Activated naive CD8-positive, alpha-beta T cell treated with anti-CD3 and anti-CD28 coated beads, Interleukin-2, amount 50 U/mL, for 24 hours (primary cell): ENCODE data around the gene DOLPP1.
A peak's percentile ranks its signal among the peaks of the same experiment; 100 is the strongest.

Source experiments
- ATAC-seq: fragments of 150-1000 bp; cut with Tn5 transposase; one replicate; pipeline ENCODE4 v1.10.0; 2021
- DNase-seq: peaks from one replicate; pipeline ENCODE4 v3.0.0; 2021
- H3K27ac Mint-ChIP-seq: one replicate; pipeline ENCODE4 v1.8.0; 2021; ENCODE audit warnings: mild to moderate bottlenecking, mixed read lengths
- H3K27me3 Mint-ChIP-seq: one replicate; pipeline ENCODE4 v1.8.0; 2021; ENCODE audit warnings: mixed read lengths
- H3K36me3 Mint-ChIP-seq: one replicate; pipeline ENCODE4 v1.8.0; 2021; ENCODE audit warnings: low read depth, mixed read lengths
- H3K4me1 Mint-ChIP-seq: one replicate; pipeline ENCODE4 v1.8.0; 2021; ENCODE audit warnings: mixed read lengths
- H3K4me3 Mint-ChIP-seq: one replicate; pipeline ENCODE4 v1.8.0; 2021; ENCODE audit warnings: mild to moderate bottlenecking, moderate library complexity, mixed read lengths
- H3K9me3 Mint-ChIP-seq: one replicate; pipeline ENCODE4 v1.8.0; 2021; ENCODE audit warnings: mixed read lengths

DOLPP1 gene

GRCh38 chr9:129095908-129096307 lies 15.0 kb downstream of the DOLPP1 start:
- Mint-ChIP-seq H3K27me3 (no peaks in the 10 kb centered on the region), H3K4me3 (no peak overlapping the region), H3K27ac (no peak overlapping the region), H3K4me1 (no peaks in the 10 kb centered on the region), H3K36me3 (no peaks in the 10 kb centered on the region), H3K9me3 (no peaks in the 10 kb centered on the region)
- ATAC-seq (no peak), DNase-seq (no peak)

- no peaks in the 10 kb centered on the region for H3K27me3 Mint-ChIP-seq
- H3K36me3 Mint-ChIP-seq, result no peaks in the 10 kb centered on the region
- H3K4me1 Mint-ChIP-seq, result no peaks in the 10 kb centered on the region
- ATAC-seq (no peak), DNase-seq (no peak)
- no peaks in the 10 kb centered on the region for H3K9me3 Mint-ChIP-seq
- H3K4me3 Mint-ChIP-seq, result no peak overlapping the region
- H3K27ac Mint-ChIP-seq, result no peak overlapping the region
Observed at GRCh38 chr9:129097671-129098306, 16.9 kb downstream of the DOLPP1 start.

GRCh38 chr9:129098328-129098727 lies 17.4 kb downstream of the DOLPP1 start:
- Mint-ChIP-seq H3K9me3 (no peaks in the 10 kb centered on the region), H3K36me3 (no peaks in the 10 kb centered on the region), H3K4me3 (no peak overlapping the region), H3K27ac (no peak overlapping the region), H3K27me3 (no peaks in the 10 kb centered on the region), H3K4me1 (no peaks in the 10 kb centered on the region)
- DNase-seq (no peak), ATAC-seq (no peak)

- DNase-seq (no peak), ATAC-seq (no peak)
- Mint-ChIP-seq H3K27ac (no peak overlapping the region), H3K4me1 (no peaks in the 10 kb centered on the region), H3K9me3 (no peaks in the 10 kb centered on the region), H3K36me3 (no peaks in the 10 kb centered on the region), H3K27me3 (no peaks in the 10 kb centered on the region), H3K4me3 (no peak overlapping the region)
Observed at GRCh38 chr9:129100383-129101169, 19.7 kb downstream of the DOLPP1 start.

GRCh38 chr9:129101279-129101678 lies 20.4 kb downstream of the DOLPP1 start:
- Mint-ChIP-seq H3K4me3 (no peak overlapping the region), H3K36me3 (no peaks in the 10 kb centered on the region), H3K4me1 (no peaks in the 10 kb centered on the region), H3K27ac (no peak overlapping the region), H3K27me3 (no peaks in the 10 kb centered on the region), H3K9me3 (no peaks in the 10 kb centered on the region)
- no peak for DNase-seq
- ATAC-seq, result no peak

GRCh38 chr9:129102095-129102525 lies 21.2 kb downstream of the DOLPP1 start:
- H3K9me3 Mint-ChIP-seq, result no peaks in the 10 kb centered on the region
- H3K27ac Mint-ChIP-seq, result no peak overlapping the region
- H3K27me3 Mint-ChIP-seq, result no peaks in the 10 kb centered on the region
- H3K4me1 Mint-ChIP-seq, result no peaks in the 10 kb centered on the region
- H3K36me3 Mint-ChIP-seq, result no peaks in the 10 kb centered on the region
- DNase-seq (no peak), ATAC-seq (no peak)
- no peak overlapping the region for H3K4me3 Mint-ChIP-seq

- ATAC-seq (peak; percentile 44), DNase-seq (no peak)
- H3K4me3 Mint-ChIP-seq, result no peak overlapping the region
- no peaks in the 10 kb centered on the region for H3K27me3 Mint-ChIP-seq
- H3K9me3 Mint-ChIP-seq, result no peaks in the 10 kb centered on the region
- no peaks in the 10 kb centered on the region for H3K4me1 Mint-ChIP-seq
- no peaks in the 10 kb centered on the region for H3K36me3 Mint-ChIP-seq
- H3K27ac Mint-ChIP-seq, result no peak overlapping the region
Observed at GRCh38 chr9:129102791-129103594, 22.1 kb downstream of the DOLPP1 start.

- Mint-ChIP-seq H3K9me3 (no peaks in the 10 kb centered on the region), H3K27ac (no peak overlapping the region), H3K4me3 (no peak overlapping the region), H3K4me1 (no peaks in the 10 kb centered on the region), H3K27me3 (no peaks in the 10 kb centered on the region), H3K36me3 (no peaks in the 10 kb centered on the region)
- no peak for ATAC-seq
- no peak for DNase-seq
Observed at GRCh38 chr9:129103595-129103965, 22.7 kb downstream of the DOLPP1 start.

- Mint-ChIP-seq H3K27me3 (no peaks in the 10 kb centered on the region), H3K4me3 (no peak overlapping the region), H3K9me3 (no peaks in the 10 kb centered on the region), H3K27ac (no peak overlapping the region), H3K36me3 (no peaks in the 10 kb centered on the region), H3K4me1 (peaks cover 2% of the 10 kb centered on the region)
- DNase-seq (no peak), ATAC-seq (no peak)
Observed at GRCh38 chr9:129104051-129104450, 23.1 kb downstream of the DOLPP1 start.

GRCh38 chr9:129105857-129106694 lies 25.2 kb downstream of the DOLPP1 start:
- no peak overlapping the region for H3K27ac Mint-ChIP-seq
- no peak overlapping the region for H3K4me3 Mint-ChIP-seq
- H3K27me3 Mint-ChIP-seq, result no peaks in the 10 kb centered on the region
- DNase-seq, result no peak
- peaks cover 10% of the 10 kb centered on the region for H3K4me1 Mint-ChIP-seq
- H3K9me3 Mint-ChIP-seq, result no peaks in the 10 kb centered on the region
- no peaks in the 10 kb centered on the region for H3K36me3 Mint-ChIP-seq
- no peak for ATAC-seq

- Mint-ChIP-seq H3K9me3 (no peaks in the 10 kb centered on the region), H3K4me1 (peaks cover 18% of the 10 kb centered on the region), H3K4me3 (no peak overlapping the region), H3K36me3 (no peaks in the 10 kb centered on the region), H3K27me3 (no peaks in the 10 kb centered on the region), H3K27ac (no peak overlapping the region)
- no peak for ATAC-seq
- no peak for DNase-seq
Observed at GRCh38 chr9:129107651-129108050, 26.7 kb downstream of the DOLPP1 start.

- Mint-ChIP-seq H3K9me3 (no peaks in the 10 kb centered on the region), H3K4me1 (peaks cover 20% of the 10 kb centered on the region)
Observed at GRCh38 chr9:129108083-129108804, 27.3 kb downstream of the DOLPP1 start.

GRCh38 chr9:129108805-129109536 lies 28.1 kb downstream of the DOLPP1 start:
- no peaks in the 10 kb centered on the region for H3K27me3 Mint-ChIP-seq
- peak overlapping the region; percentile 89 for H3K4me3 Mint-ChIP-seq
- DNase-seq, result no peak
- no peaks in the 10 kb centered on the region for H3K9me3 Mint-ChIP-seq
- no peak overlapping the region for H3K27ac Mint-ChIP-seq
- ATAC-seq, result no peak
- H3K36me3 Mint-ChIP-seq, result no peaks in the 10 kb centered on the region
- H3K4me1 Mint-ChIP-seq, result peaks cover 27% of the 10 kb centered on the region

More at GRCh38 chr9:129108083-129108804, 27.3 kb downstream of the DOLPP1 start:
- no peak overlapping the region for H3K27ac Mint-ChIP-seq
- ATAC-seq (no peak), DNase-seq (no peak)
- no peaks in the 10 kb centered on the region for H3K27me3 Mint-ChIP-seq
- H3K36me3 Mint-ChIP-seq, result no peaks in the 10 kb centered on the region
- no peak overlapping the region for H3K4me3 Mint-ChIP-seq
